Measurements from ENCODE around the gene PHETA1. TPM values are rescaled to one million over a fixed set of nuclear protein-coding genes. Genes with fewer than 3 reads are reported as not detected.

PHETA1 gene
- total and polyA plus RNA-seq, 10 of the 15 experiments (the other 5 are each of a cell fraction or from before 2014, with no cell fraction given) = 0.02 to 1.3 (median 0.51) TPM; not detected in 1

- TF ChIP-seq ZBTB40 (IDR thresholded peaks at IDR 0.05; ENCODE audit: borderline replicate concordance) = no peak
- TF ChIP-seq MAX (IDR thresholded peaks at IDR 0.05; ENCODE audit: low read depth, low read length) = no peak
- peak; percentile 47 for TF ChIP-seq E4F1 (IDR thresholded peaks at IDR 0.05; ENCODE audit: borderline replicate concordance, partially characterized antibody)
- TF ChIP-seq E2F8 (IDR thresholded peaks at IDR 0.05; ENCODE audit: low read depth, partially characterized antibody) = no peak
- no peak for TF ChIP-seq SMAD1 (IDR thresholded peaks at IDR 0.05; ENCODE audit: low read depth, partially characterized antibody)
- no peak for TF ChIP-seq USF2 (IDR thresholded peaks at IDR 0.05; ENCODE audit: borderline replicate concordance, low read depth, low read length)
- TF ChIP-seq MTA3 (IDR thresholded peaks at IDR 0.05; ENCODE audit: borderline replicate concordance, low read length) = no peak
- TF ChIP-seq RCOR1 (conservative IDR thresholded peaks at IDR 0.05; ENCODE audit: low read depth, low read length) = no peak
- TF ChIP-seq USF1 (IDR thresholded peaks at IDR 0.05; ENCODE audit: borderline replicate concordance, extremely low read length, insufficient read depth, low read depth, low read length) = no peak
- no peak for TF ChIP-seq GABPA (IDR thresholded peaks at IDR 0.05; ENCODE audit: low read depth)
- peak; percentile 27 to 67; a peak in 3 of 4 replicates for TF ChIP-seq BHLHE40 (IDR thresholded peaks at IDR 0.05; ENCODE audit: borderline replicate concordance in 1 of 2, low read depth in 2 of 2, low read length in 1 of 2)
- no peak for TF ChIP-seq RFX5 (IDR thresholded peaks at IDR 0.05; ENCODE audit: low read depth, low read length)
- TF ChIP-seq HSF1 (IDR thresholded peaks at IDR 0.05; ENCODE audit: low read depth, low read length) = no peak
Measured at GRCh38 chr12:111368788-111369495, at the start of gene PHETA1 (continued).

Measured in GM12878 (cell line).